Measurements from ENCODE around the gene PDS5B.

- TF ChIP-seq CTCF (conservative IDR thresholded peaks at IDR 0.05 in 1 of 2, IDR thresholded peaks at IDR 0.05 in 1 of 2; ENCODE audit: extremely low read depth in 1 of 2, insufficient read depth in 1 of 2, low read depth in 1 of 2, low read length in 2 of 2): no peak
- no peak for TF ChIP-seq EZH2 (IDR thresholded peaks at IDR 0.05; ENCODE audit: borderline replicate concordance, low read length)
These were observed 50.5 kb downstream of the PDS5B start for GRCh38 chr13:32636711-32637110.

All from mammary epithelial cell (primary cell).